Pulmonary artery endothelial cell (primary cell): ENCODE measurements around the gene TMEM63A. TPM values are rescaled to one million over a fixed set of nuclear protein-coding genes. Genes with fewer than 3 reads are reported as not detected.

ENCODE experiments used
- DNase-seq: peaks from one replicate; pipeline ENCODE4 v3.0.0-alpha.2; 2011; ENCODE audit warnings: low read depth, low spot score
- total RNA-seq: library from RNA; depleted of rRNA; stranded (reverse); fragments of >200 nt; gene quantifications from 2 replicates; pipeline ENCODE4 v1.2.3, GENCODE V29; 2014

Gene TMEM63A
- total RNA-seq, 1 donor from 2014 or later, result 8.3 TPM

DNA sequence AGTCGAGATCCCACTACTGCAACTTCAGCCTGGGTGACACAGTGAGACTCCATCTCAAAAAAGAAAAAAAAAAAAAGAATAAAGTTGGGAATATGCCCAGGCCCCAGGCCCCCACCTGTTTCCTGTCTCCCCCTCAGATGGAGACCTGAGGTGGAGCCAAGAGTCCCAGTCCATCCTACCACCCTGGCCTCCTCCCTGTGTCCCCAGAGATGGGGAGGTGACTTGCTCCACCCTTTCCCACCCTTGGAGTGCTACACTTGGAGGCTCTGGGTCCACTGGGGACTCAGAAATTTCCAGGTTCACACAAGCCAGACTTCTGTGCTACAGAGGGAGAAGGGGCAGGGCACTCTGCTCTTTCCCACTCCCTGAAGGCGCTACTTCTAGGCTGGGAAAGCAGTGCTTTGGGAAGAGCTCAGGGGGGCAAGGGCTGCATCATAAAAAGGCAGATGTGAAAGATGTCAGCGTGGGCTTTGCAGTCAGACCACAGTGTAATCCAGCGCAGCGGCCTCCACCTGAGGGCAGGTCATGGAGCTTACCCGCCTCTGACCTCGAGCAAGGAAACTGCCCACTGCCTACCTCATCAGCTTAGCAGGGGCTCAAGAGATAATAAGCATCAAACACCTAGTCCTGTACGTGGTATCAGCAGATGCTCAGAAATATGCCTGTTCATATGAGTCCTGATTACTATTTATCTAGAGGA lies 13.4 kb downstream of the TMEM63A start:
- DNase-seq, result no peak

DNA sequence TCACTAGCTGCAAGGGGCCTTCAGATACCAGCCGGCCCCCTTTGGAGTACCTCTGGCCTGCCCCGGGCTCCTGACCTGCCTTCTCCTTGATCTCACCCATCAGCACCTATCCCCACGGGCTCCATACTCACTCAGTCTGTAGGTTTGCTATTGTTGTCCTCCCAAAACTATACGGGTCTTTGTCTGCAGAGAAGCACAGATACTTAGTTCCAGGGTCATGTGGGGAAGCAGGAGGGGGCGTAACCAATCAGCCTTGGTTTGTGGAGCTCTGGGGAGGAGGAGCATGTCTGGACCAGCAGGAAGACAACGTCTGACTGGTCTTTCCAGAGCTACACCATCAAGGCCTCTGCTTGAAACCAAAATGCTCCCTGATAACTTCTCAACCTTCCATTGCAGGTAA lies 15.2 kb downstream of the TMEM63A start:
- no peak for DNase-seq

- no peak for DNase-seq
Observed at GRCh38 chr1:225866061-225866837, 15.9 kb downstream of the TMEM63A start.

GRCh38 chr1:225865514-225865913 lies 16.7 kb downstream of the TMEM63A start:
- no peak for DNase-seq

GRCh38 chr1:225863167-225863566 lies 19.0 kb downstream of the TMEM63A start:
- DNase-seq, result no peak

GRCh38 chr1:225862581-225862950 lies 19.6 kb downstream of the TMEM63A start:
- DNase-seq, result no peak

- DNase-seq, result no peak
Observed at GRCh38 chr1:225861834-225862580, 20.2 kb downstream of the TMEM63A start.

DNA sequence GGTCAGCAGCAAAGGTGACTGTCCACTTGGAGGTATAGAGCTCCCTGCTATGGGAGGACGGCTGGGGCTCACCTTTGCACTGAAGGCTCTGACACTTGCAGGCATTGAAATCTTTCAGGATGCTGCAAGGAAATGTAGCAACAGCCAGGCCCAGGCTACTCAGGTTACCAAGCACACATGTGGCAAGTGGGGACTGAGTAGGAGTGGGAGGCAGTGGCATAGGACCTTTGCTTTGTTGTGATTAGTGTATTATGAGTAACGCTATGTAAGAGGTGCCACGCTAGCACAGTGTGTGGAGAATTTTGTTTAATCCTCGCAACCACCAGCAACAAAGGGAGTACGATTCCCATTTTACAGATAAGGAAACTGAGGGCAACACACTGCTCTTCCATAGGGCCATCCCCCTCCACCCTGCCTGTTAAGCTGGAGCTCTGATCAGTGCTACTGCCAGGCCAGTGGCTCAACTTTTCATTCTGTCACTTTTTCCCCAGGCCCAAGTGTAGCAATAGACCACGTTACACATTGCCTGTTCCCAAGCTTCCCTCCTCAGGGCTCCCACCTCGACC lies 21.2 kb downstream of the TMEM63A start:
- DNase-seq, result no peak

DNA sequence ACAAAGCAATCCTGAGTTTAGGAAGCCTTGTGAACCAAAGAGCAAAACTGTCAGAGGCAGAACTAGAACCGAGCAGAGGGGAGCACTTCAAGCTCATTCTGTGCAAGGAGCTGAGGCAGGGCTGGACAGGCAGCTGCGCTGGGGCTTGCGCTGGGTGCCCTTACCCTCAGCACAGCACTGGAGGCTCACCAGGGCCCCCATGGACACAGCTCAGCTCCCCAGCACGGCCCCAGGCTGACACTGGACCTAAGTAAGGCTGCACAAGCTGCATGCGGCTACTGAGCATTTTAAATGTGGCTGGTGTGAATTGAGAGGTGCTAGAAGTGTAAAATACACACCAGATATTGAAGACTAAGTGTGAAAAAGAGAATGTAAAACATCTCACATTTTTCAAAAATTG lies 22.1 kb downstream of the TMEM63A start:
- DNase-seq, result no peak

- DNase-seq, result no peak
Observed at GRCh38 chr1:225859151-225859550, 23.0 kb downstream of the TMEM63A start.

GRCh38 chr1:225857256-225857655 lies 24.9 kb downstream of the TMEM63A start:
- DNase-seq, result no peak

GRCh38 chr1:225855503-225856300 lies 26.5 kb downstream of the TMEM63A start:
- DNase-seq, result no peak

DNA sequence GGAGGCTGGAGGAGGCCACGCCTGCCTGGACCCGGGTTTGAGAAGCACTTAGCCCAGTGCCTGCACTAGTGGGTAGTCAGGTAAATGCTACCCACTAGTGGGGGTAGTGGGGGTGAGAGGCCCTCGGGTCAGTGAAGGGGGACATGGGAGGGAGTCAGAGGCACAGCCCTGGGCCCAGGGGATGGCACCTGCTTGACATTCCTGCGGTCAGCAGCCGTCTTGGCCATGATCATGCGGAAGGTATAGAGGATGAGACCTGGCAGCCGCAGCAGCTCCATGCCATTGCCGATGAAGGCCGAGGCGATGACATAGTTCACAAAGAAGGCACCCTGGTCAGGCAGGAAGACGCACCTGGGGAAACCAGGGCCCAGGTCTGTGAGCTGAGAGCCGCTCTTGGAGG lies 28.7 kb downstream of the TMEM63A start:
- no peak for DNase-seq

DNA sequence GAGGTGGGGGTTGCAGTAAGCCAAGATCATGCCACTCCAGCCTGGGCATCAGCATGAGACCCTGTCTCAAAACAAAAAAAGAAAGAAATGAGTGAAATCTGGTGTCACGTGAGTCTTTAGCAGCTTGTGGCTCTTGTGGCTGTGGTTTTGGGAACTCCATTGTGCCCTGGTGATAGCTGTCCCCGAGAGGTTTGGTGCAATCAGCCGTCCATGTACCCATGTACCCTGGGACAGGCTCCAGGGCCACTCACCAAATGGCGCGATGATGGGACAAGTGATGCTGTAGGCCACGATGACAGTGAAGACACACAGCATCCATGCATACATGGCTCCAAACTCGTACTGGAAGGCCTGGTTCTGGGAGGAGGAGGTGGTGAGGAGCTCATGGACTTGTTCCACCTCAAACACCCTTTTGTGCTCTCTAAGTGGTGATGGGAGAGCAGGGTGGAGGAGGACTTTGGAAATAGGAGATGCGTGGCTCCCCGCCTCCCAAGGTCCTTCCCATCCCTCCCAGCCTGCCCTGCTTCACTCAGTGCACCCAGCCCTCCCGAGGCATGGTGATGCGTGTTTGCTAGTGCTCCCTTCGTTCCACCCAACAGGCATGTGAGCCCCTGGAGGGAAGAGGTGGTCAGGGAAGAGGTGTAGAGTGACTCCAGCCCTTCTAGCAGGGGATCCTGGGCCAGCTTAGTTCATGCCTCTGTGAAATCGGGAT lies 29.6 kb downstream of the TMEM63A start:
- no peak for DNase-seq

DNA sequence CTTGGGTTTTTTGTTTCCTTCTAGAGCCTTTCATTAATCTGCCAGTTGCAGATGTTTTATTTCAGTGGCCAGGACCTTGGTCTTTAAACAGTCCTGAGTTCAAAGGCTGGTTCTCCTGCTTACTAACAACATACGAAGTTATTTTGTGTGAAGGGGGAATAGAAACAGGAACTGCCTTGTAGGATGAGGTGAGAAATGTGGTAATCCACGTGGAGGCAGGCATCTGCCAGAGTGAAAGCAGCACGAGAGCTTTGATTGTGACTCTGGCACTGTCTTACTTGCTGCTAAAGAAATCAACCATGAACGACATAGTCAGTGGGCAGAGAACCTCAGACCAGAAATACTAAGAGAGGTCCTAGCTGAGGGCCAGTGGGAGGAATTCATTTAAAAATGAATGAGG lies 30.4 kb downstream of the TMEM63A start:
- DNase-seq, result no peak

GRCh38 chr1:225850370-225850769 lies 31.8 kb downstream of the TMEM63A start:
- no peak for DNase-seq

DNA sequence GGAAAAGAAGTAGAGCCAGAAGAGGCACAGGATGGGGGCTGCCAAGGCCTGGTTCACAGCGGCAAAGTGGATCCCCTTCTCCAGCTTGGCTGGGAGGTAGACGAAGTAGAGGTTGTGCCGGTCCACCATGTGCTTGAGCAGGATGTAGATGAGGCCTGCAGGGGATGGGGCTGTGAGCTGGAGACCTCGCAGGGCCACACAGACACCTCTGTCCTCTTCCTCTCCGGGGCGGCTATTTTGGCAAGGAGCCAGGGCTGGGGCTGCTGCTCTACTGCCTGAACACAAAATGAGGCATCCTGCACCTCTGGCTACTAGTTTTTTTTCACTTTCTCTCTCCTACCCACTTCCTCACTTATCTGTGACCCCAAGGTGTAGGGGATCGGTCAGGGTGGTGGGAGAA lies 32.3 kb downstream of the TMEM63A start:
- no peak for DNase-seq

GRCh38 chr1:225848030-225848955 lies 33.9 kb downstream of the TMEM63A start:
- no peak for DNase-seq

- DNase-seq, result no peak
Observed at GRCh38 chr1:225847610-225848009, 34.6 kb downstream of the TMEM63A start.
